Glutamatergic neuron (in vitro differentiated cells): ENCODE results near the gene CEMP1. TPM values are rescaled to one million over a fixed set of nuclear protein-coding genes. Genes with fewer than 3 reads are reported as not detected.

Source experiments
- DNase-seq: peaks from one replicate; pipeline ENCODE4 v3.0.0; 2022
- H3K27ac Mint-ChIP-seq: one replicate; pipeline ENCODE4 v1.8.0; 2020; ENCODE audit warnings: mild to moderate bottlenecking, mixed read lengths, inconsistent platforms; ENCODE audit not compliant: unreplicated experiment
- H3K27me3 Mint-ChIP-seq: one replicate; pipeline ENCODE4 v1.8.0; 2020; ENCODE audit warnings: mild to moderate bottlenecking, moderate library complexity, mixed read lengths, inconsistent platforms; ENCODE audit not compliant: unreplicated experiment
- H3K36me3 Mint-ChIP-seq: one replicate; pipeline ENCODE4 v1.8.0; 2020; ENCODE audit warnings: mild to moderate bottlenecking, mixed read lengths, inconsistent platforms; ENCODE audit not compliant: unreplicated experiment
- H3K4me1 Mint-ChIP-seq: one replicate; pipeline ENCODE4 v1.8.0; 2020; ENCODE audit warnings: mild to moderate bottlenecking, low read depth, mixed read lengths, inconsistent platforms; ENCODE audit not compliant: unreplicated experiment
- H3K4me3 Mint-ChIP-seq: one replicate; pipeline ENCODE4 v1.8.0; 2020; ENCODE audit warnings: mild to moderate bottlenecking, mixed read lengths, inconsistent platforms; ENCODE audit not compliant: unreplicated experiment
- H3K9me3 Mint-ChIP-seq: one replicate; pipeline ENCODE4 v1.8.0; 2020; ENCODE audit warnings: mild to moderate bottlenecking, moderate library complexity, mixed read lengths, inconsistent platforms; ENCODE audit not compliant: unreplicated experiment
- CTCF ChIP-seq: fragments of 200-600 bp; sonication (generic); IDR thresholded peaks from one replicate; pipeline ENCODE4 v1.5.0; 2021; ENCODE audit not compliant: partially characterized antibody, unreplicated experiment
- total RNA-seq: library from RNA; stranded (reverse); fragmentation: NEBNext Ultra II Directional; extraction: Animal tissue kit (Norgen Biotek cat#: 25700); gene quantifications from one replicate; pipeline ENCODE4 v1.2.1, GENCODE V29; 2021; ENCODE audit not compliant: unreplicated experiment

Gene CEMP1
- total RNA-seq, 1 donor from 2014 or later: not detected

GRCh38 chr16:2484898-2485508 lies 46.2 kb downstream of the CEMP1 start:
- Mint-ChIP-seq H3K9me3 (peaks cover 9% of the 10 kb centered on the region), H3K27me3 (peaks cover 12% of the 10 kb centered on the region), H3K36me3 (no peaks in the 10 kb centered on the region), H3K4me1 (peaks cover 32% of the 10 kb centered on the region), H3K27ac (no peak overlapping the region), H3K4me3 (peak overlapping the region; percentile 46)
- DNase-seq: no peak
- TF ChIP-seq CTCF: no peak

GRCh38 chr16:2483939-2484897 lies 47.0 kb downstream of the CEMP1 start:
- no peak for TF ChIP-seq CTCF
- DNase-seq: no peak
- H3K9me3 Mint-ChIP-seq: peaks cover 9% of the 10 kb centered on the region
- no peak overlapping the region for H3K27ac Mint-ChIP-seq
- H3K4me3 Mint-ChIP-seq: no peak overlapping the region
- H3K27me3 Mint-ChIP-seq: peaks cover 10% of the 10 kb centered on the region
- peaks cover 27% of the 10 kb centered on the region for H3K4me1 Mint-ChIP-seq
- no peaks in the 10 kb centered on the region for H3K36me3 Mint-ChIP-seq

- Mint-ChIP-seq H3K9me3 (peaks cover 11% of the 10 kb centered on the region), H3K36me3 (no peaks in the 10 kb centered on the region), H3K27me3 (peaks cover 10% of the 10 kb centered on the region), H3K4me3 (peak overlapping the region; percentile 20), H3K4me1 (peaks cover 27% of the 10 kb centered on the region), H3K27ac (peak overlapping the region; percentile 52)
- TF ChIP-seq CTCF: no peak
- peak; percentile 22 for DNase-seq
Measured at GRCh38 chr16:2482708-2483534, 48.3 kb downstream of the CEMP1 start.

GRCh38 chr16:2482249-2482648 lies 49.0 kb downstream of the CEMP1 start:
- Mint-ChIP-seq H3K9me3 (peaks cover 10% of the 10 kb centered on the region), H3K27me3 (peaks cover 7% of the 10 kb centered on the region), H3K4me3 (no peak overlapping the region), H3K4me1 (peaks cover 29% of the 10 kb centered on the region), H3K36me3 (no peaks in the 10 kb centered on the region), H3K27ac (no peak overlapping the region)
- no peak for TF ChIP-seq CTCF
- peak; percentile 6 for DNase-seq
